ENCODE measurements around the gene GPR162.

Gene GPR162

DNA sequence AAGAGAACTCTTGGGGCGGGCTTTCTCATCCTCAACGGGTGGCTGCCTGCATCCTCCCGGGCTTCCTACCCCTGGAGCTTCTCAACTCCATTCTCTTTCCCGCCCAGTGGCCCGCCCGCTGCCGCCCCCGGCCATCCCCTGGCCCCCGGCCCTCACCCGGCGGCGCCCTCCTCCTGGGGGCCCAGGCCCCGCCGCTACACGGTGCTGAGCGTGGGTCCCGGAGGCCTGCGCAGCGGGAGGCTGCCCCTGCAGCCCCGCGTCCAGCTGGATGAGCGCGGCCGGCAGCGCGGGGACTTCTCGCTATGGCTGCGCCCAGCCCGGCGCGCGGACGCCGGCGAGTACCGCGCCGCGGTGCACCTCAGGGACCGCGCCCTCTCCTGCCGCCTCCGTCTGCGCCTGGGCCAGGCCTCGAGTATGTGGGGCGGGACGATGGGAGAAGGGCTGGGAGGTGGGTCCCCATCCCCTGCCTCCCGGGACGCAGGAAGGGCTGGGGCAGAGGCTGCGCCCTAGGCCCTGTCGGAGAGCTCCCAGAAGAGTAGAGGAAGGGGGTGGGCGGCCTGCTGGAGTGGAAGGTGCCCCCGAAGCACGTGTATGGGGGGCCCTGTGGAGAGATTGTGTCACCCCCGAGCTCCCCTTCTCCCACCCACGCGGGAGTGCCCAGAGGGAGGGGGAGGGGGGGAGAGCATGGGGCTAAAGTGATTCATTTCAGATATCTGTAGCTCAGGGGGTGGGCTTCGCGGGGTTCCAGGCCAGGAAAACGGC, 47.9 kb upstream of the GPR162 start:
- Histone ChIP-seq H4K20me1 (ENCODE audit: insufficient read depth, low read length, poor library complexity, severe bottlenecking) (peaks cover 8% of the 10 kb centered on the region), H3K36me3 (ENCODE audit: insufficient read depth, low read length) (peaks cover 3% of the 10 kb centered on the region; the same call in 1 of the 2 replicates), H3K4me3 (ENCODE audit: low read length, poor library complexity, severe bottlenecking) (no peak overlapping the region), H3K4me2 (ENCODE audit: low read depth, low read length, poor library complexity, severe bottlenecking) (no peak overlapping the region), H3K9me2 (replicated peaks; ENCODE audit: low read depth, low read length) (no peaks in the 10 kb centered on the region), H3K79me2 (ENCODE audit: insufficient read depth, low read length) (peaks cover 11% of the 10 kb centered on the region), H2AFZ (ENCODE audit: low read length) (no peak overlapping the region), H3F3A (ENCODE audit: low read depth) (no peaks in the 10 kb centered on the region), H3K27me3 (ENCODE audit: insufficient read depth, low read length, poor library complexity, severe bottlenecking) (no peaks in the 10 kb centered on the region), H3K9me3 (ENCODE audit: insufficient read depth, low read depth, low read length) (no peaks in the 10 kb centered on the region), H3K9ac (ENCODE audit: low read depth, low read length, poor library complexity, severe bottlenecking) (no peak overlapping the region), H3K4me1 (ENCODE audit: insufficient read depth, low read length, poor library complexity, severe bottlenecking) (peaks cover 13% of the 10 kb centered on the region)
- TF ChIP-seq, protein P1, sequence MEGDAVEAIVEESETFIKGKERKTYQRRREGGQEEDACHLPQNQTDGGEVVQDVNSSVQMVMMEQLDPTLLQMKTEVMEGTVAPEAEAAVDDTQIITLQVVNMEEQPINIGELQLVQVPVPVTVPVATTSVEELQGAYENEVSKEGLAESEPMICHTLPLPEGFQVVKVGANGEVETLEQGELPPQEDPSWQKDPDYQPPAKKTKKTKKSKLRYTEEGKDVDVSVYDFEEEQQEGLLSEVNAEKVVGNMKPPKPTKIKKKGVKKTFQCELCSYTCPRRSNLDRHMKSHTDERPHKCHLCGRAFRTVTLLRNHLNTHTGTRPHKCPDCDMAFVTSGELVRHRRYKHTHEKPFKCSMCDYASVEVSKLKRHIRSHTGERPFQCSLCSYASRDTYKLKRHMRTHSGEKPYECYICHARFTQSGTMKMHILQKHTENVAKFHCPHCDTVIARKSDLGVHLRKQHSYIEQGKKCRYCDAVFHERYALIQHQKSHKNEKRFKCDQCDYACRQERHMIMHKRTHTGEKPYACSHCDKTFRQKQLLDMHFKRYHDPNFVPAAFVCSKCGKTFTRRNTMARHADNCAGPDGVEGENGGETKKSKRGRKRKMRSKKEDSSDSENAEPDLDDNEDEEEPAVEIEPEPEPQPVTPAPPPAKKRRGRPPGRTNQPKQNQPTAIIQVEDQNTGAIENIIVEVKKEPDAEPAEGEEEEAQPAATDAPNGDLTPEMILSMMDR (conservative IDR thresholded peaks at IDR 0.05; ENCODE audit: low read length), result no peak
- no peak for TF ChIP-seq EZH2phosphoT487 (IDR thresholded peaks at IDR 0.05; ENCODE audit: borderline replicate concordance)

DNA sequence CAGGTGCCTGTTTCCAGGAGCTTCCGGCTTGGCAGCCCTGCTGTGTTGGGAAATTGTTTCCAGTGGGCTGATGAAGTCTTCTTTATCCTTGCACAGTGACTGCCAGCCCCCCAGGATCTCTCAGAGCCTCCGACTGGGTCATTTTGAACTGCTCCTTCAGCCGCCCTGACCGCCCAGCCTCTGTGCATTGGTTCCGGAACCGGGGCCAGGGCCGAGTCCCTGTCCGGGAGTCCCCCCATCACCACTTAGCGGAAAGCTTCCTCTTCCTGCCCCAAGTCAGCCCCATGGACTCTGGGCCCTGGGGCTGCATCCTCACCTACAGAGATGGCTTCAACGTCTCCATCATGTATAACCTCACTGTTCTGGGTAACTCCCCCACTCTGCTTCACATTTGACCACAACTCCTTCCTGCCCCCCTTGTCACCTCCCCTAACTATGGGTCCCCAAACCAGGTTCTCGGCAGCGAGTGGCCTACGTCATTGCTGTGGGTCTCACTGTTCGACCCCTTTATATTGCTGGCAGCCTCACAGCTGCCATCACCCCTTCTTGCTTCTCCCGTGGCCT, 47.0 kb upstream of the GPR162 start:
- Histone ChIP-seq H3K79me2 (ENCODE audit: insufficient read depth, low read length) (peaks cover 3% of the 10 kb centered on the region; the same call in 1 of the 2 replicates), H4K20me1 (ENCODE audit: insufficient read depth, low read length, poor library complexity, severe bottlenecking) (peaks cover 2% of the 10 kb centered on the region), H3F3A (ENCODE audit: low read depth) (no peaks in the 10 kb centered on the region), H3K4me2 (ENCODE audit: low read depth, low read length, poor library complexity, severe bottlenecking) (no peak overlapping the region), H3K9ac (ENCODE audit: low read depth, low read length, poor library complexity, severe bottlenecking) (peak overlapping the region; percentile 23), H3K9me2 (replicated peaks; ENCODE audit: low read depth, low read length) (no peaks in the 10 kb centered on the region), H3K36me3 (ENCODE audit: insufficient read depth, low read length) (peaks cover 3% of the 10 kb centered on the region; the same call in 1 of the 2 replicates), H3K4me3 (ENCODE audit: low read length, poor library complexity, severe bottlenecking) (no peak overlapping the region), H3K4me1 (ENCODE audit: insufficient read depth, low read length, poor library complexity, severe bottlenecking) (peaks cover 6% of the 10 kb centered on the region), H2AFZ (ENCODE audit: low read length) (no peak overlapping the region), H3K9me3 (ENCODE audit: insufficient read depth, low read depth, low read length) (no peaks in the 10 kb centered on the region), H3K27me3 (ENCODE audit: insufficient read depth, low read length, poor library complexity, severe bottlenecking) (no peaks in the 10 kb centered on the region)
- no peak for TF ChIP-seq EZH2phosphoT487 (IDR thresholded peaks at IDR 0.05; ENCODE audit: borderline replicate concordance)
- TF ChIP-seq, protein P1 (conservative IDR thresholded peaks at IDR 0.05; ENCODE audit: low read length), result no peak

DNA sequence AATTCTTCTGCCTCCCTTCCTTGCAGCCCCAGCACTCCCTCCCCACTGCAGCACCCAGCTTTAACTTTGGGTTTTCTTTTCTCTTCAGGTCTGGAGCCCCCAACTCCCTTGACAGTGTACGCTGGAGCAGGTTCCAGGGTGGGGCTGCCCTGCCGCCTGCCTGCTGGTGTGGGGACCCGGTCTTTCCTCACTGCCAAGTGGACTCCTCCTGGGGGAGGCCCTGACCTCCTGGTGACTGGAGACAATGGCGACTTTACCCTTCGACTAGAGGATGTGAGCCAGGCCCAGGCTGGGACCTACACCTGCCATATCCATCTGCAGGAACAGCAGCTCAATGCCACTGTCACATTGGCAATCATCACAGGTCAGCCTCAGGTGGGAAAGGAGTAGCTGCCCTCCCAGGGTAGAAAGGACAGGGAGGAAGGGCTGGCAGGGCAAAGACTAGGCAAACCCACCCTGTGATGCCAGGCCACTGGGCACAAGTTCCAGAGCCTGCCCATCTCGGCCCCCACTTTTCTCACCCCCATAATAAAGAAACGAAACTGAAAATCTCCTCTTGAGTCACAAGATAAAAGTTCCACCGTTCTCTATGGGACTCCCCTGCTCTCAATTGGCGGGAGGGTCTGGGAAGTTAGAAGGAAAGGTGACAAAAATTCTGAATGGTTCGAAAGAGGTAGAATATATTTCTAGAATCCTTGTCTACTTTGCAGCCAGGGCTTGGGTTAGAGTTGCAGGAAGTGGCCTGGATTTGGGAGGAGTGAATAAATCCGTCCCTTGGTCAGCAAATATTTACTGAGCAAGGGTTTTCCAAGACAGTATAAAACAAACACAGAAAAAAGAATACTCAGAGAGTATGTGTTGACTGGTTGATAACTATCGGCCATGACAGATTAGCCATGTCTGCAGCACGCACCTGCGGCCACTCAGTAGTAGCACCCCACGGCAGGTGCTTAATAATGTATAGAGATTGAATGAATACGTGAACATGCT, 46.1 kb upstream of the GPR162 start:
- Histone ChIP-seq H3K4me1 (ENCODE audit: insufficient read depth, low read length, poor library complexity, severe bottlenecking) (peaks cover 4% of the 10 kb centered on the region), H3K9me2 (replicated peaks; ENCODE audit: low read depth, low read length) (no peaks in the 10 kb centered on the region), H3K36me3 (ENCODE audit: insufficient read depth, low read length) (peaks cover 1% of the 10 kb centered on the region; the same call in 1 of the 2 replicates), H3F3A (ENCODE audit: low read depth) (no peaks in the 10 kb centered on the region), H3K27me3 (ENCODE audit: insufficient read depth, low read length, poor library complexity, severe bottlenecking) (no peaks in the 10 kb centered on the region), H3K4me3 (ENCODE audit: low read length, poor library complexity, severe bottlenecking) (no peak overlapping the region), H2AFZ (ENCODE audit: low read length) (no peak overlapping the region), H3K79me2 (ENCODE audit: insufficient read depth, low read length) (no peaks in the 10 kb centered on the region), H4K20me1 (ENCODE audit: insufficient read depth, low read length, poor library complexity, severe bottlenecking) (no peaks in the 10 kb centered on the region), H3K4me2 (ENCODE audit: low read depth, low read length, poor library complexity, severe bottlenecking) (no peak overlapping the region), H3K9ac (ENCODE audit: low read depth, low read length, poor library complexity, severe bottlenecking) (peak overlapping the region; percentile 23), H3K9me3 (ENCODE audit: insufficient read depth, low read depth, low read length) (no peaks in the 10 kb centered on the region)
- no peak for TF ChIP-seq EZH2phosphoT487 (IDR thresholded peaks at IDR 0.05; ENCODE audit: borderline replicate concordance)
- TF ChIP-seq, protein P1 (conservative IDR thresholded peaks at IDR 0.05; ENCODE audit: low read length), result no peak

All from Loucy (cell line).